Natural killer cell (primary cell): ENCODE data around the gene SLC10A2. TPM values are rescaled to one million over a fixed set of nuclear protein-coding genes. Genes with fewer than 3 reads are reported as not detected.

Source experiments
- ATAC-seq, 3 donors: fragments of 150-1000 bp in 2 of 3; fragments of 200-7000 bp in 1 of 3; cut with Tn5 transposase; 1 replicate in 1 of 3; 2 replicates in 2 of 3; pipeline ENCODE4 v1.10.0; 2021; ENCODE audit warnings: mild to moderate bottlenecking in 2 of 3, moderate library complexity in 2 of 3
- DNase-seq, 2 donors: peaks; one replicate each; pipeline versions ENCODE4 v3.0.0 to v3.0.0-alpha.2; 2013 to 2021; ENCODE audit warnings: mixed read lengths in 1 of 2
- H3K27ac ChIP-seq: one replicate; pipeline ENCODE4 v1.5.1; 2013; ENCODE audit warnings: mild to moderate bottlenecking, low read length
- H3K27me3 ChIP-seq: one replicate; pipeline ENCODE4 v1.6.1; 2013; ENCODE audit warnings: low read length; ENCODE audit not compliant: control insufficient read depth, insufficient read depth
- H3K36me3 ChIP-seq: one replicate; pipeline ENCODE4 v1.6.1; 2013; ENCODE audit warnings: low read length; ENCODE audit not compliant: control insufficient read depth, insufficient read depth
- H3K4me1 ChIP-seq: one replicate; pipeline ENCODE4 v1.6.1; 2013; ENCODE audit warnings: low read length; ENCODE audit not compliant: control insufficient read depth, insufficient read depth
- H3K4me3 ChIP-seq: one replicate; pipeline ENCODE4 v1.5.1; 2013; ENCODE audit warnings: low read length
- H3K9me3 ChIP-seq: one replicate; pipeline ENCODE4 v1.6.1; 2013; ENCODE audit warnings: low read length; ENCODE audit not compliant: control insufficient read depth, insufficient read depth
- H3K27ac Mint-ChIP-seq, 2 donors: one replicate each; pipeline ENCODE4 v1.8.0; 2022; ENCODE audit warnings: mild to moderate bottlenecking in 2 of 2, mixed read lengths in 2 of 2, moderate library complexity in 1 of 2
- H3K27me3 Mint-ChIP-seq, 2 donors: one replicate each; pipeline ENCODE4 v1.8.0; 2022; ENCODE audit warnings: low read depth in 2 of 2, mixed read lengths in 2 of 2
- H3K36me3 Mint-ChIP-seq: one replicate; pipeline ENCODE4 v1.8.0; 2022; ENCODE audit warnings: mixed read lengths
- H3K4me1 Mint-ChIP-seq, 2 donors: one replicate each; pipeline ENCODE4 v1.8.0; 2022; ENCODE audit warnings: mixed read lengths in 2 of 2
- H3K4me3 Mint-ChIP-seq: one replicate; pipeline ENCODE4 v1.8.0; 2022; ENCODE audit warnings: mild to moderate bottlenecking, moderate library complexity, mixed read lengths
- H3K9me3 Mint-ChIP-seq, 2 donors: one replicate each; pipeline ENCODE4 v1.8.0; 2022; ENCODE audit warnings: mixed read lengths in 2 of 2
- WGBS: methylation state at CpG from one replicate; pipeline ENCODE4 v1.1.7; 2013; ENCODE audit warnings: missing lambda C conversion rate; ENCODE audit not compliant: insufficient coverage; 5-methylcytosine and 5-hydroxymethylcytosine counted together
- intact Hi-C: fragments of 100-400 bp; cut with micrococcal nuclease; formaldehyde crosslinking; loops from one replicate; pipeline ENCODE4 v1.14.2; 2022
- total RNA-seq, 4 donors: library from RNA; stranded (reverse); fragments of 120-200 nt in 1 of 4; gene quantifications; one replicate each; pipeline versions ENCODE4 v1.2.3 to v1.2.4, GENCODE V29; 2013 to 2022
- TF ChIP-seq, protein P1 (sequence below): fragments of 200-600 bp; IDR thresholded peaks from one replicate; pipeline ENCODE4 v1.8.0; 2022; ENCODE audit warnings: antibody characterized with exemption

The SLC10A2 gene
- total RNA-seq, 3 donors from 2014 or later (not counting 1 experiment from before 2014, with no cell fraction given) = not detected

GRCh38 chr13:103102482-103102881, 36.3 kb upstream of the SLC10A2 start:
- H3K27me3 Mint-ChIP-seq = no peaks in the 10 kb centered on the region
- H3K4me3 ChIP-seq = no peak overlapping the region
- no peaks in the 10 kb centered on the region for H3K27me3 ChIP-seq
- no peaks in the 10 kb centered on the region for H3K4me1 ChIP-seq
- TF ChIP-seq, protein P1, sequence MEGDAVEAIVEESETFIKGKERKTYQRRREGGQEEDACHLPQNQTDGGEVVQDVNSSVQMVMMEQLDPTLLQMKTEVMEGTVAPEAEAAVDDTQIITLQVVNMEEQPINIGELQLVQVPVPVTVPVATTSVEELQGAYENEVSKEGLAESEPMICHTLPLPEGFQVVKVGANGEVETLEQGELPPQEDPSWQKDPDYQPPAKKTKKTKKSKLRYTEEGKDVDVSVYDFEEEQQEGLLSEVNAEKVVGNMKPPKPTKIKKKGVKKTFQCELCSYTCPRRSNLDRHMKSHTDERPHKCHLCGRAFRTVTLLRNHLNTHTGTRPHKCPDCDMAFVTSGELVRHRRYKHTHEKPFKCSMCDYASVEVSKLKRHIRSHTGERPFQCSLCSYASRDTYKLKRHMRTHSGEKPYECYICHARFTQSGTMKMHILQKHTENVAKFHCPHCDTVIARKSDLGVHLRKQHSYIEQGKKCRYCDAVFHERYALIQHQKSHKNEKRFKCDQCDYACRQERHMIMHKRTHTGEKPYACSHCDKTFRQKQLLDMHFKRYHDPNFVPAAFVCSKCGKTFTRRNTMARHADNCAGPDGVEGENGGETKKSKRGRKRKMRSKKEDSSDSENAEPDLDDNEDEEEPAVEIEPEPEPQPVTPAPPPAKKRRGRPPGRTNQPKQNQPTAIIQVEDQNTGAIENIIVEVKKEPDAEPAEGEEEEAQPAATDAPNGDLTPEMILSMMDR = no peak
- no peak for DNase-seq
- H3K36me3 Mint-ChIP-seq = no peaks in the 10 kb centered on the region
- no peak overlapping the region for H3K4me3 Mint-ChIP-seq
- 67% methylated on average over 1 of the region's 1 CpG for WGBS
- no peak overlapping the region for H3K27ac ChIP-seq
- ATAC-seq = no peak
- no peak overlapping the region for H3K27ac Mint-ChIP-seq
- no peaks in the 10 kb centered on the region for H3K4me1 Mint-ChIP-seq
- no peaks in the 10 kb centered on the region for H3K9me3 ChIP-seq
- intact Hi-C loops = no loop called here
- H3K9me3 Mint-ChIP-seq = peaks cover 2 to 3% of the 10 kb centered on the region in 2 donors
- H3K36me3 ChIP-seq = no peaks in the 10 kb centered on the region

GRCh38 chr13:103101901-103102300, 35.7 kb upstream of the SLC10A2 start:
- no peaks in the 10 kb centered on the region for H3K27me3 Mint-ChIP-seq
- no peak overlapping the region for H3K4me3 Mint-ChIP-seq
- DNase-seq = no peak
- Histone ChIP-seq H3K36me3 (no peaks in the 10 kb centered on the region), H3K27me3 (no peaks in the 10 kb centered on the region), H3K4me3 (no peak overlapping the region), H3K9me3 (no peaks in the 10 kb centered on the region), H3K27ac (no peak overlapping the region), H3K4me1 (no peaks in the 10 kb centered on the region)
- H3K4me1 Mint-ChIP-seq = no peaks in the 10 kb centered on the region
- 63% methylated on average over 6 of the region's 7 CpGs for WGBS
- H3K27ac Mint-ChIP-seq = no peak overlapping the region
- TF ChIP-seq, protein P1 = no peak
- no peak for ATAC-seq
- H3K36me3 Mint-ChIP-seq = no peaks in the 10 kb centered on the region
- intact Hi-C loops = no loop called here
- peaks cover 2 to 3% of the 10 kb centered on the region in 2 donors for H3K9me3 Mint-ChIP-seq

GRCh38 chr13:103101500-103101899, 35.3 kb upstream of the SLC10A2 start:
- Mint-ChIP-seq H3K4me3 (no peak overlapping the region), H3K27me3 (no peaks in the 10 kb centered on the region), H3K36me3 (no peaks in the 10 kb centered on the region), H3K27ac (no peak overlapping the region), H3K4me1 (no peaks in the 10 kb centered on the region), H3K9me3 (peaks cover 2 to 3% of the 10 kb centered on the region in 2 donors)
- no peak for ATAC-seq
- Histone ChIP-seq H3K9me3 (no peaks in the 10 kb centered on the region), H3K27ac (no peak overlapping the region), H3K4me3 (no peak overlapping the region), H3K36me3 (no peaks in the 10 kb centered on the region), H3K4me1 (no peaks in the 10 kb centered on the region), H3K27me3 (no peaks in the 10 kb centered on the region)
- intact Hi-C loops = no loop called here
- TF ChIP-seq, protein P1 = no peak
- no peak for DNase-seq
- WGBS = 14% methylated on average over 1 of the region's 2 CpGs

DNA sequence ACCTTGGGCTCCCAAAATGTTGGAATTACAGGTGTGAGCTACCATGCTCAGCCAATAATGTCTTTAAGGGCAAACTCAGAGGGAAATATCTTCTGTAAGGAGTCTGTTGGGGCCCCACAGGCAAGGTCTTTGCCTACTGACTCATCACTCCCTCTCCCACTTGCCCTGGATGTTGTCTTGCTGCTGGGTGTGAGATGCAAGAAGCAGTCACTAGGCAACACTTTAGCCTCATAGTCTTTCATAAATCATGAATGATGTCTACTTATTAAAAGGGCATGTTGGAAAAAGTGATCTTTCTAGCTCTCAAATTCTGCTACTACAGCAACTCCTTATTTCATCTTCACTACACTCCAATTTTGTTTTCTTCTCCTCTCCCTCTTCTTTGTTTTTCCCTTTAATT, 34.6 kb upstream of the SLC10A2 start:
- Histone ChIP-seq H3K9me3 (no peaks in the 10 kb centered on the region), H3K36me3 (no peaks in the 10 kb centered on the region), H3K27ac (no peak overlapping the region), H3K4me1 (no peaks in the 10 kb centered on the region), H3K27me3 (no peaks in the 10 kb centered on the region), H3K4me3 (no peak overlapping the region)
- Mint-ChIP-seq H3K4me1 (no peaks in the 10 kb centered on the region), H3K4me3 (no peak overlapping the region), H3K36me3 (no peaks in the 10 kb centered on the region), H3K9me3 (peaks cover 2 to 3% of the 10 kb centered on the region in 2 donors), H3K27me3 (no peaks in the 10 kb centered on the region), H3K27ac (no peak overlapping the region)
- intact Hi-C loops = no loop called here
- DNase-seq (no peak), ATAC-seq (no peak)
- TF ChIP-seq, protein P1 = no peak
